Adrenal gland (tissue), 5 donors: Measurements from ENCODE around the gene LYSET.
"Not testable (repeated sequence)": the region's sequence is repeated elsewhere in the genome, so short reads cannot be mapped to it uniquely, and the experiment has no call there.

Experiments
- POLR2A ChIP-seq, 2 donors: fragments of 450-650 bp; IDR thresholded peaks; one replicate each; pipeline ENCODE4 v1.6.1; 2017; ENCODE audit warnings: antibody characterized with exemption in 2 of 2, mild to moderate bottlenecking in 2 of 2, moderate library complexity in 1 of 2
- TF ChIP-seq, protein P1 (sequence below), 6 experiments: fragments of 450-650 bp in 4 of 6; fragments of 200-600 bp in 2 of 6; sonication (generic) in 1 of 6; IDR thresholded peaks; 1 replicate in 5 of 6; 2 replicates in 1 of 6; pipeline versions ENCODE4 v1.5.1 to v1.8.0; 2016 to 2021; ENCODE audit warnings: antibody characterized with exemption in 6 of 6, mild to moderate bottlenecking in 2 of 6, moderate library complexity in 1 of 6
- donor health status: DM: no; HTN: no; CAD: no.

DNA sequence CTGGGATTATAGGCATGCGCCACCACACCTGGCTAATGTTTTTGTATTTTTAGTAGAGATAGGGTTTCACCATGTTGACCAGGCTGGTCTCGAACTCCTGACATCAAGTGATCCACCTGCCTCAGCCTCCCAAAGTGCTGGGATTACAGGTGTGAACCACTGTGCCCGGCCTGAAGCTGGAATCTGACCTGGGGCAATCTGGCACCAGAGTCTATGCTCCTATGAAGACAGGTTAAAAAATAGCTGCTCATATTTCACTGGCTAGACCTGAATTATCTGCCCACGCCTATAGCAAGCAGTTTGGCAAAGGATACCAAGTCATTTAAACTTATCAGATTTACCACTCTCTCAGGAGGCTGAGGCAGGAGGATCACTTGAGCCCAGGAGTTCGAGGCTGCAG is 10.4 kb upstream of the LYSET start:
- TF ChIP-seq, protein P1, sequence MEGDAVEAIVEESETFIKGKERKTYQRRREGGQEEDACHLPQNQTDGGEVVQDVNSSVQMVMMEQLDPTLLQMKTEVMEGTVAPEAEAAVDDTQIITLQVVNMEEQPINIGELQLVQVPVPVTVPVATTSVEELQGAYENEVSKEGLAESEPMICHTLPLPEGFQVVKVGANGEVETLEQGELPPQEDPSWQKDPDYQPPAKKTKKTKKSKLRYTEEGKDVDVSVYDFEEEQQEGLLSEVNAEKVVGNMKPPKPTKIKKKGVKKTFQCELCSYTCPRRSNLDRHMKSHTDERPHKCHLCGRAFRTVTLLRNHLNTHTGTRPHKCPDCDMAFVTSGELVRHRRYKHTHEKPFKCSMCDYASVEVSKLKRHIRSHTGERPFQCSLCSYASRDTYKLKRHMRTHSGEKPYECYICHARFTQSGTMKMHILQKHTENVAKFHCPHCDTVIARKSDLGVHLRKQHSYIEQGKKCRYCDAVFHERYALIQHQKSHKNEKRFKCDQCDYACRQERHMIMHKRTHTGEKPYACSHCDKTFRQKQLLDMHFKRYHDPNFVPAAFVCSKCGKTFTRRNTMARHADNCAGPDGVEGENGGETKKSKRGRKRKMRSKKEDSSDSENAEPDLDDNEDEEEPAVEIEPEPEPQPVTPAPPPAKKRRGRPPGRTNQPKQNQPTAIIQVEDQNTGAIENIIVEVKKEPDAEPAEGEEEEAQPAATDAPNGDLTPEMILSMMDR (IDR thresholded peaks at IDR 0.05), result not testable (repeated sequence)
- TF ChIP-seq POLR2A (IDR thresholded peaks at IDR 0.05), result not testable (repeated sequence)
